Measurements from ENCODE around the gene TRIM69. TPM values are rescaled to one million over a fixed set of nuclear protein-coding genes. Genes with fewer than 3 reads are reported as not detected.
"Not testable (repeated sequence)": the region's sequence is repeated elsewhere in the genome, so short reads cannot be mapped to it uniquely, and the experiment has no call there.

TRIM69 gene
- total RNA-seq, 2 donors from 2014 or later = 28.8 to 33.9 TPM

DNA sequence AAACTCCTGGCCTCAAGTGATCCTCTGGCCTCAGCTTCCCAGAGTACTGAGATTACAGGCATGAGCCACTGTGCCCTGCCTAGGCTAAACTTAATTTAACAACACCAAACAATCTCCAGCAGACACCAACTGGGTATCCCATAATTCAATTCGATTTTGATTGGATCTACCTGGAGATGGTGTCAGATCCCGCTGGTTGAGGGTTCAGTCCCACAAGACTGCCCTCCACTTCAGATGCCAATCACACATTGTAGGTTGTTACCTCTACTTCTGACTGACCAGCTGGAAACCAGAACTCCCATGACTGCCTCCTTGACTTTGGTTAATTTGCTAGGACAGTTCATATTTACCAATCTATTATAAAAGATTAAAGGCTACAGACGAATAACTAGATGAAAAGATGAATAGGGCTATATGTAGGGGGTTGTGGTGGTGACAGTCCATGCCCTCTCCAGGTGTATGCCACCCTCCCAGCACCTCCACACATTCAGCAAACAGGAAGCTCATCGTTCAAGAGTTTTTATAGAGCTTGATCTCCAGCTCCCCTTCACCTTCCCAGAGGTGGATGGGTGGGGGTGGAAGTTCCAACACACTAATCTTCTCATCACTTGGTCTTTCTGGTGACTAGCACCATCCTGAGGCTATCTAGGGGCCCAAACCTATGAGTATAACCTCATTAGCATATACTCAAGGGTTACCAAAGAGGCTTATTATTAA is 15.7 kb upstream of the TRIM69 start:
- Mint-ChIP-seq H3K27ac (peak overlapping the region; percentile 99), H3K27me3 (no peaks in the 10 kb centered on the region), H3K4me1 (ENCODE audit: low read depth in 2 of 2) (peaks cover 73 to 85% of the 10 kb centered on the region in 2 donors), H3K9me3 (no peaks in the 10 kb centered on the region), H3K36me3 (peaks cover 32% of the 10 kb centered on the region), H3K4me3 (peak overlapping the region; percentile 14)
- ATAC-seq = no peak
- no peak for DNase-seq (ENCODE audit: low spot score)

- ATAC-seq (no peak), DNase-seq (ENCODE audit: low spot score) (no peak)
- H3K27ac Mint-ChIP-seq = peak overlapping the region; percentile 99
- no peaks in the 10 kb centered on the region for H3K27me3 Mint-ChIP-seq
- H3K36me3 Mint-ChIP-seq = peaks cover 19% of the 10 kb centered on the region
- peak overlapping the region; percentile 25 for H3K4me3 Mint-ChIP-seq
- peaks cover 72 to 85% of the 10 kb centered on the region in 2 donors for H3K4me1 Mint-ChIP-seq (ENCODE audit: low read depth in 2 of 2)
- no peaks in the 10 kb centered on the region for H3K9me3 Mint-ChIP-seq
Observed at GRCh38 chr15:44722011-44722410, 14.3 kb upstream of the TRIM69 start.

DNA sequence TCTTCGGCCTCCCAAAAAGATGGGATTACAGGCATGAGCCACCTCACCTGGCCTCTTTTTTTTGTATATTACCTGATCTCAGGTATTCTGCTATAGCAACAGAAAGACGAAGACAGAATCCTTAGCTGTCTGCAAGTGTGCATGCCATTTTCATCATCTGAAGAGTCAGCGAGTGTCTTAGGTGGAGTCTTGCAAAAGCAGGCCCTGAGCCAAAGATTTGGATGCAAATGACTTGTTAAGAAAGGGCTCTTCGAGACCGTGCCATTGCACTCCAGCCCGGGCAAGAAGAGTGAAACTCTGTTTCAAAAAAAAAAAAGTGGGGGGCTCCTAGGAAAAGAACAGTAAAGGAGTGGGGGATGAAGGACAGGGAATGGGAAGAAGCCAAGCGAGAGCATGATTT is 10.2 kb upstream of the TRIM69 start:
- Mint-ChIP-seq H3K36me3 (no peaks in the 10 kb centered on the region), H3K9me3 (no peaks in the 10 kb centered on the region), H3K27me3 (no peaks in the 10 kb centered on the region), H3K4me3 (peak overlapping the region; percentile 97), H3K27ac (peak overlapping the region; percentile 95 to 100), H3K4me1 (ENCODE audit: low read depth in 2 of 2) (peaks cover 56 to 80% of the 10 kb centered on the region in 2 donors)
- ATAC-seq = no peak
- DNase-seq (ENCODE audit: low spot score) = no peak

DNA sequence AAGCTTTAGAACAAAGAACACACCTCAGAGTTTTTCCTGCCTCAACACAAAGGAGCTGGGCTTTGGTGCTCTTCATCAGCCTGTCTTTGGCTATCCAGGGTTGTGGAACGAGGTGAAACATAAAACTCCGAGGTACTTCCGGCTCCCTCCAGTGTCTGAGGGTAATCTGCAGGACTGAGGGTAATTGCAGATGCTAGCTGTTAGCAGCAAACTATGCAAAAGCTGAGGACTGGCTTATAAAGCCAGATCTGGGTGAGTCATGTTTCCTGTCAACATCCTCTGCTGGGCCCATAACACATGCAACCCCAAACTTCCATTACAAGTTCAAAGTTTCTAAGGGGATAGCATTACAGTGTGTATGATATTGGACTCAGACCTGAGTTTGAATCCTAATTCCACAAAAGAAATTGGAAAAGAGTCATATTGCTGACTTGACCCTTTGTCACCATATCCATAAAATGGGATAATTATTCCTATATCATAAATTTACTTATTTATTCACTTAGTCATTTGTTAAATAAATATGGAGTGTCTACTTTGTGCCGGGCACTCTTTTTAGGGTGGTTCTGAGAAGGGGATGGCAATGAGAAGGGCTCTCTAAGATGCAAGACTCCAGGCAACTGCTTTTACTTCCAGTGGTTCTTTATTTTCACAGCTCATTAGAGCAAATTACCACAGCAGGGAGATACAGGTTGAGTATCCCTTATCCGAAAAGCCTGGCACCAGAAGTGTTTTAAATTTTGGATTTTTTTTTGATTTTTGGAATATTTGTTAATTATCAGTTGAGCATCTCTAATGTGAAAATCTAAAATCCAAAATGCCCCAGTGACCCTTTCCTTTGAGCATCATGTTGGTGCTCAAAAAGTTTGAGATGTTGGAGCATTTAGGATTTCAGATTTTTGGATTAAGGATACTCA is 9.5 kb upstream of the TRIM69 start:
- Mint-ChIP-seq H3K27me3 (no peaks in the 10 kb centered on the region), H3K4me1 (ENCODE audit: low read depth in 2 of 2) (peaks cover 55 to 78% of the 10 kb centered on the region in 2 donors), H3K4me3 (peak overlapping the region; percentile 97), H3K36me3 (no peaks in the 10 kb centered on the region), H3K9me3 (no peaks in the 10 kb centered on the region), H3K27ac (peak overlapping the region; percentile 95 to 100)
- DNase-seq (ENCODE audit: low spot score) (peak; percentile 84), ATAC-seq (peak; percentile 68 to 69)

- H3K27me3 Mint-ChIP-seq = no peaks in the 10 kb centered on the region
- ATAC-seq (no peak), DNase-seq (ENCODE audit: low spot score) (no peak)
- no peaks in the 10 kb centered on the region for H3K9me3 Mint-ChIP-seq
- peak overlapping the region; percentile 95 to 100 for H3K27ac Mint-ChIP-seq
- peaks cover 55 to 78% of the 10 kb centered on the region in 2 donors for H3K4me1 Mint-ChIP-seq (ENCODE audit: low read depth in 2 of 2)
- peak overlapping the region; percentile 97 for H3K4me3 Mint-ChIP-seq
- no peaks in the 10 kb centered on the region for H3K36me3 Mint-ChIP-seq
Observed at GRCh38 chr15:44727485-44728231, 8.7 kb upstream of the TRIM69 start.

GRCh38 chr15:44728232-44728575 is 8.1 kb upstream of the TRIM69 start:
- H3K36me3 Mint-ChIP-seq; DNase-seq (ENCODE audit: low spot score); H3K9me3 Mint-ChIP-seq; ATAC-seq; H3K27me3 Mint-ChIP-seq: not testable (repeated sequence)
- peak overlapping the region; percentile 97 for H3K4me3 Mint-ChIP-seq
- peaks cover 55 to 78% of the 10 kb centered on the region in 2 donors for H3K4me1 Mint-ChIP-seq (ENCODE audit: low read depth in 2 of 2)
- H3K27ac Mint-ChIP-seq = peak overlapping the region; percentile 95 to 100

- Mint-ChIP-seq H3K27me3 (no peaks in the 10 kb centered on the region), H3K27ac (peak overlapping the region; percentile 95 to 100), H3K4me1 (ENCODE audit: low read depth in 2 of 2) (peaks cover 54 to 74% of the 10 kb centered on the region in 2 donors), H3K36me3 (no peaks in the 10 kb centered on the region), H3K9me3 (no peaks in the 10 kb centered on the region), H3K4me3 (peak overlapping the region; percentile 97)
- ATAC-seq = peak; percentile 90 to 92
- peak; percentile 96 for DNase-seq (ENCODE audit: low spot score)
Observed at GRCh38 chr15:44728576-44729407, 7.5 kb upstream of the TRIM69 start.

GRCh38 chr15:44729408-44730127 is 6.8 kb upstream of the TRIM69 start:
- H3K9me3 Mint-ChIP-seq = no peaks in the 10 kb centered on the region
- ATAC-seq (peak in 1 of 2 donors; percentile 14), DNase-seq (ENCODE audit: low spot score) (no peak)
- peak overlapping the region; percentile 97 for H3K4me3 Mint-ChIP-seq
- H3K27me3 Mint-ChIP-seq = no peaks in the 10 kb centered on the region
- H3K4me1 Mint-ChIP-seq (ENCODE audit: low read depth in 2 of 2) = peaks cover 51 to 68% of the 10 kb centered on the region in 2 donors
- peak overlapping the region; percentile 95 to 100 for H3K27ac Mint-ChIP-seq
- no peaks in the 10 kb centered on the region for H3K36me3 Mint-ChIP-seq

DNA sequence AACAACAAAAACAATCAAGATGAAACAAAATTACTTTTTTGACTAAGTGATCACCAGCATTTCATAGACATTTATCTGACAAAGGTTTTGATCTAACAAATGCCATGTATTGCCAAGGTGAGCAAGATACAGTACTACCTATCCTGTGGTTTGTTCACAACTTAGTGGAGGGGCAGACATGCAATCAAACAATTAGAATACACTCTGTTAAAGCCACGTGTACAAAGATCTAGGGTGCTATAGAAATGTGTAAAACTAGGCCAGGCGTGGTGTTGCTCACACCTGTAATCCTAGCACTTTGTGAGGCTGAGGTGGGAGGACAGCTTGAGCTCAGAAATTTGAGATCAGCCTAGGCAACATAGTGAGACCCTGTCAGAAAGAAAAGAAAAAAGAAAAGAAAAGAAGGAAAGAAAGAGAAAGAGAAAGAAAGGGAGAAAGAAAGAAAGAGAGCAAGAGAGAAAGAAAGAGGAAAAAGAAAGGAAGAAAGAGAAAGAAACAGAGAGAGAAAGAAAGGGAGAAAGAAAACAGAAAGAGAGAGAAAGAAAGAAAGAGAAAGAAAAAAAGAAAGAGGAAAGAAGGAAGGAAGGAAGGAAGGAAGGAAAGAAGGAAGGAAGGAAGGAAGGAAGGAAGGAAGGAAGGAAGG is 1.4 kb upstream of the TRIM69 start:
- no peaks in the 10 kb centered on the region for H3K27me3 Mint-ChIP-seq
- ATAC-seq = peak in 1 of 2 donors; percentile 57
- no peaks in the 10 kb centered on the region for H3K36me3 Mint-ChIP-seq
- H3K4me1 Mint-ChIP-seq (ENCODE audit: low read depth in 2 of 2) = peaks cover 33 to 47% of the 10 kb centered on the region in 2 donors
- no peaks in the 10 kb centered on the region for H3K9me3 Mint-ChIP-seq
- peak overlapping the region; percentile 93 to 94 for H3K27ac Mint-ChIP-seq
- H3K4me3 Mint-ChIP-seq = peak overlapping the region; percentile 87
- no peak for DNase-seq (ENCODE audit: low spot score)

GRCh38 chr15:44735482-44736180 is 697 bp upstream of the TRIM69 start:
- no peak for DNase-seq (ENCODE audit: low spot score)

GRCh38 chr15:44738340-44738984 is 2.1 kb downstream of the TRIM69 start:
- no peaks in the 10 kb centered on the region for H3K36me3 Mint-ChIP-seq
- H3K27me3 Mint-ChIP-seq = peaks cover 0 to 2% of the 10 kb centered on the region in 2 donors
- ATAC-seq (no peak), DNase-seq (ENCODE audit: low spot score) (no peak)
- peak overlapping the region; percentile 18 to 63 for H3K27ac Mint-ChIP-seq
- H3K4me3 Mint-ChIP-seq = no peak overlapping the region
- H3K9me3 Mint-ChIP-seq = no peaks in the 10 kb centered on the region
- peaks cover 23 to 29% of the 10 kb centered on the region in 2 donors for H3K4me1 Mint-ChIP-seq (ENCODE audit: low read depth in 2 of 2)

More at GRCh38 chr15:44735482-44736180, 697 bp upstream of the TRIM69 start:
- peak; percentile 73 to 78 for ATAC-seq
- peak overlapping the region; percentile 87 for H3K4me3 Mint-ChIP-seq
- no peaks in the 10 kb centered on the region for H3K9me3 Mint-ChIP-seq
- peak overlapping the region; percentile 93 to 94 for H3K27ac Mint-ChIP-seq
- H3K4me1 Mint-ChIP-seq (ENCODE audit: low read depth in 2 of 2) = peaks cover 33 to 41% of the 10 kb centered on the region in 2 donors
- H3K36me3 Mint-ChIP-seq = no peaks in the 10 kb centered on the region
- H3K27me3 Mint-ChIP-seq = no peaks in the 10 kb centered on the region

All from natural killer cell treated with Interleukin-12 subunit alpha and Interleukin-12 subunit beta and Interleukin-15 and Interleukin-18, amount 100 ng/mL, for 72 hours (primary cell).